Tibial nerve (tissue), 4 donors: Measurements from ENCODE around the gene CNTLN. TPM values are rescaled to one million over a fixed set of nuclear protein-coding genes. Genes with fewer than 3 reads are reported as not detected.
"Not testable (repeated sequence)": the region's sequence is repeated elsewhere in the genome, so short reads cannot be mapped to it uniquely, and the experiment has no call there.

Experiments used
- DNase-seq, 2 donors: peaks; one replicate each; pipeline ENCODE4 v3.0.0-alpha.2; 2019; ENCODE audit warnings: low spot score in 2 of 2
- H3K27ac ChIP-seq, 4 donors: fragments of 200-600 bp; sonication (generic) in 3 of 4; one replicate each; pipeline ENCODE4 v1.5.1; 2017 to 2019; ENCODE audit warnings: mild to moderate bottlenecking in 1 of 4
- H3K27me3 ChIP-seq, 2 donors: fragments of 200-600 bp; sonication (generic) in 1 of 2; one replicate each; pipeline versions ENCODE4 v1.5.1 to v1.6.0; 2017 to 2019
- H3K36me3 ChIP-seq, 3 donors: fragments of 200-600 bp; sonication (generic); one replicate each; pipeline ENCODE4 v1.5.1; 2018 to 2019
- H3K4me1 ChIP-seq, 4 donors: fragments of 200-600 bp; sonication (generic) in 3 of 4; one replicate each; pipeline ENCODE4 v1.5.1; 2017 to 2019
- H3K4me3 ChIP-seq, 4 donors: fragments of 200-600 bp; sonication (generic) in 3 of 4; one replicate each; pipeline ENCODE4 v1.5.1; 2017 to 2019; ENCODE audit warnings: mild to moderate bottlenecking in 1 of 4, moderate library complexity in 1 of 4
- H3K9me3 ChIP-seq, 4 donors: fragments of 200-600 bp; sonication (generic) in 3 of 4; one replicate each; pipeline ENCODE4 v1.5.1; 2017 to 2019
- EP300 ChIP-seq, 2 donors: sonication (generic); formaldehyde crosslinking; IDR thresholded peaks; one replicate each; pipeline ENCODE4 v1.6.1; 2017; ENCODE audit warnings: antibody characterized with exemption in 2 of 2, mild to moderate bottlenecking in 1 of 2
- POLR2A ChIP-seq, 2 donors: fragments of 450-650 bp; IDR thresholded peaks; one replicate each; pipeline ENCODE4 v1.6.1; 2017; ENCODE audit warnings: antibody characterized with exemption in 2 of 2, mild to moderate bottlenecking in 2 of 2, moderate library complexity in 2 of 2
- WGBS, 2 donors: methylation state at CpG; one replicate each; pipeline ENCODE4 v1.1.5; 2018; 5-methylcytosine and 5-hydroxymethylcytosine counted together
- total RNA-seq, 4 donors: library from RNA; depleted of rRNA; stranded (reverse); fragments of >200 nt; gene quantifications; one replicate each; pipeline ENCODE4 v1.1.0, GENCODE V29; 2016
- TF ChIP-seq, protein P1 (sequence below), 5 experiments: fragments of 200-600 bp in 3 of 5; fragments of 450-650 bp in 2 of 5; sonication (generic) in 3 of 5; IDR thresholded peaks; one replicate each; pipeline ENCODE4 v1.5.1; 2016 to 2019; ENCODE audit warnings: antibody characterized with exemption in 5 of 5, mild to moderate bottlenecking in 3 of 5, moderate library complexity in 2 of 5

CNTLN gene
- total RNA-seq, 4 donors from 2014 or later: 29.7 to 38.1 (median 34.0) TPM

DNA sequence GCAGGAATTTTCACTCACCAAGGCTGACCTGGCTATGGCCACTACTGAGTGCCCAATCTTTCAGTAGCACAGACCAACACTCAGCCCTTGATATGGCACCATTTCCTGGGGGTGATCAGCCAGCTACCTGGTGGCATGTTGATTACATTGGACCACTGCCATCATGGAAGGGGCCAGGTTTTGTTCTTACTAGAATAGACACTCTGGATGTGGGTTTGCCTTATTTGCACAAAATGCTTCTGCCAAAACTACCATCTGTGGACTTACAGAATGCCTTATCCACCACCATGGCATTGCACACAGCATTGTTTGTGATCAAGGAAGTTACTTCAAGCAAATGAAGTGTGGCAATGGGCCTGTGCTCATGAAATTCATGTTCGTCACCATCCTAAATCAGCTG lies 374.3 kb downstream of the CNTLN start:
- H3K27ac ChIP-seq: no peak overlapping the region
- DNase-seq: no peak
- no peaks in the 10 kb centered on the region for H3K27me3 ChIP-seq
- no peaks in the 10 kb centered on the region for H3K36me3 ChIP-seq
- peaks cover 0 to 16% (median 4%) of the 10 kb centered on the region in 4 donors for H3K9me3 ChIP-seq
- no peaks in the 10 kb centered on the region for H3K4me1 ChIP-seq
- WGBS, 2 donors: 90 to 95% methylated on average over 1 of the region's 1 CpG
- H3K4me3 ChIP-seq: no peak overlapping the region
- TF ChIP-seq, protein P1, sequence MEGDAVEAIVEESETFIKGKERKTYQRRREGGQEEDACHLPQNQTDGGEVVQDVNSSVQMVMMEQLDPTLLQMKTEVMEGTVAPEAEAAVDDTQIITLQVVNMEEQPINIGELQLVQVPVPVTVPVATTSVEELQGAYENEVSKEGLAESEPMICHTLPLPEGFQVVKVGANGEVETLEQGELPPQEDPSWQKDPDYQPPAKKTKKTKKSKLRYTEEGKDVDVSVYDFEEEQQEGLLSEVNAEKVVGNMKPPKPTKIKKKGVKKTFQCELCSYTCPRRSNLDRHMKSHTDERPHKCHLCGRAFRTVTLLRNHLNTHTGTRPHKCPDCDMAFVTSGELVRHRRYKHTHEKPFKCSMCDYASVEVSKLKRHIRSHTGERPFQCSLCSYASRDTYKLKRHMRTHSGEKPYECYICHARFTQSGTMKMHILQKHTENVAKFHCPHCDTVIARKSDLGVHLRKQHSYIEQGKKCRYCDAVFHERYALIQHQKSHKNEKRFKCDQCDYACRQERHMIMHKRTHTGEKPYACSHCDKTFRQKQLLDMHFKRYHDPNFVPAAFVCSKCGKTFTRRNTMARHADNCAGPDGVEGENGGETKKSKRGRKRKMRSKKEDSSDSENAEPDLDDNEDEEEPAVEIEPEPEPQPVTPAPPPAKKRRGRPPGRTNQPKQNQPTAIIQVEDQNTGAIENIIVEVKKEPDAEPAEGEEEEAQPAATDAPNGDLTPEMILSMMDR (IDR thresholded peaks at IDR 0.05): no peak
- TF ChIP-seq EP300 (IDR thresholded peaks at IDR 0.05) (no peak), POLR2A (IDR thresholded peaks at IDR 0.05) (no peak)

- Histone ChIP-seq H3K4me3 (no peak overlapping the region), H3K9me3 (peaks cover 0 to 10% (median 3%) of the 10 kb centered on the region in 4 donors), H3K27ac (no peak overlapping the region), H3K4me1 (no peaks in the 10 kb centered on the region), H3K27me3 (no peaks in the 10 kb centered on the region), H3K36me3 (no peaks in the 10 kb centered on the region)
- 100% methylated on average over 1 of the region's 1 CpG for WGBS, 2 donors
- DNase-seq: no peak
- TF ChIP-seq, protein P1 (IDR thresholded peaks at IDR 0.05): no peak
- TF ChIP-seq EP300 (IDR thresholded peaks at IDR 0.05): no peak
- TF ChIP-seq POLR2A (IDR thresholded peaks at IDR 0.05): no peak
These were observed 374.9 kb downstream of the CNTLN start for GRCh38 chr9:17509701-17510100.

DNA sequence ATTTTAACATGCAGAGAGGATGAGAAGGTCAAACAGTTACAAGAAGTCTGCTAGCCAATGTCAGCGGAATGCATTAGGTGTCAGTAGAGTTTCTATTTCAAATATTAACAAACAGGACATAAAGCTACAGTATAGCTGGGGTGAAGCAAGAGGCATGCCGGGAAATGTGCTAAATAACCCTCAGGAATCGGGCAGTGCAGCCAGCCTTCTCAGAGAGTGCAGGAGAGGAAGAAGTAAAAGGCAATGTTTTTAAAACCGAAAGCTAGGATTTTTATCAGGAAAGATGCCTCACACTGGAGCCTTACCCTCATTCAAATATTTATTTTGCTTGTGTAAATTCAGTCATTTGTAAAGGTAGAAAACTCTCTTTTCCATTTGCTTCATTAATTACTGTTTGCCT lies 384.9 kb downstream of the CNTLN start:
- H3K4me3 ChIP-seq: no peak overlapping the region
- no peaks in the 10 kb centered on the region for H3K9me3 ChIP-seq
- no peak for DNase-seq
- peaks cover 0 to 6% (median 0%) of the 10 kb centered on the region in 4 donors for H3K4me1 ChIP-seq
- TF ChIP-seq, protein P1 (IDR thresholded peaks at IDR 0.05): no peak
- TF ChIP-seq EP300 (IDR thresholded peaks at IDR 0.05) (no peak), POLR2A (IDR thresholded peaks at IDR 0.05) (no peak)
- no peaks in the 10 kb centered on the region for H3K36me3 ChIP-seq
- no peak overlapping the region for H3K27ac ChIP-seq
- no peaks in the 10 kb centered on the region for H3K27me3 ChIP-seq
- WGBS, 2 donors: 23 to 25% methylated on average over 4 of the region's 4 CpGs

- Histone ChIP-seq H3K4me3 (no peak overlapping the region), H3K27me3 (no peaks in the 10 kb centered on the region), H3K36me3 (no peaks in the 10 kb centered on the region), H3K9me3 (no peaks in the 10 kb centered on the region), H3K4me1 (peaks cover 0 to 6% (median 0%) of the 10 kb centered on the region in 4 donors), H3K27ac (no peak overlapping the region)
- TF ChIP-seq EP300 (IDR thresholded peaks at IDR 0.05): no peak
- TF ChIP-seq, protein P1 (IDR thresholded peaks at IDR 0.05): no peak
- TF ChIP-seq POLR2A (IDR thresholded peaks at IDR 0.05): no peak
- no peak for DNase-seq
- WGBS, 2 donors: 75 to 76% methylated on average over 5 of the region's 5 CpGs
These were observed 385.6 kb downstream of the CNTLN start for GRCh38 chr9:17520268-17521064.

DNA sequence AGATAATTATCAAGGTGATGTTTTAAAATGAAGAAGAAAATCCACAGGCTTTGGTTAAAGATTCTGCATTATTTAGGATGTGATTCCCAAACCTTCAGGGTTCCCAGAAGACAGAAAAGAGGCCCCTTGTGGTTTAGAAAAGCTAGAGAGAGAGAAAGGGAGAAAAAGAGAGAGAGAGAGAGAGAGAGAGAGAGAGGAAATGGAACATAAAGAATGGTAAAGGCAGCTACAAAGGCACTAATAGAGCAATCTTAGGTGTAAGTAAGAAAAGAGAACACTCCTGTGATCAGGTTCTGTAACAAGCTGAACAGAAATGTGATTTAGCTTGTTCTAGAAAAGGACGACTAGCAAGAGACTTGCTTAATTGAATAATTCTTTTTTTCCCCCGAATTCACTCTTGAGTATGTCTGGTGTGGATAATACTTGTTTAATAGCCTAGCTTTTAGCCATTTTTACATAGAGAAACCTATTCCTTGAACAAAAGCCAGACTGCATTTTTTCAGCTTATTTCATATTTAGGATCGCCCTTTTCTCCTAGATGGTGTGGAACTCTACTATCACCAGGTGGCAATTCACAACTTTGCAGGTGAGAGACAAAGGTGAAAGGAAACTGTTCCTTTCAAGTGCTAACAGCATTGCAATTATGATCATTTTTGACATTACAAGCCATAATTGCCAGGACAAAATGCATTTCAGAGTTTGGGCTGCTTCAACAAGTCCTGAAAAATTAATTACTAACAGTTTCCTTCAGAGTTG lies 386.4 kb downstream of the CNTLN start:
- H3K4me3 ChIP-seq: no peak overlapping the region

DNA sequence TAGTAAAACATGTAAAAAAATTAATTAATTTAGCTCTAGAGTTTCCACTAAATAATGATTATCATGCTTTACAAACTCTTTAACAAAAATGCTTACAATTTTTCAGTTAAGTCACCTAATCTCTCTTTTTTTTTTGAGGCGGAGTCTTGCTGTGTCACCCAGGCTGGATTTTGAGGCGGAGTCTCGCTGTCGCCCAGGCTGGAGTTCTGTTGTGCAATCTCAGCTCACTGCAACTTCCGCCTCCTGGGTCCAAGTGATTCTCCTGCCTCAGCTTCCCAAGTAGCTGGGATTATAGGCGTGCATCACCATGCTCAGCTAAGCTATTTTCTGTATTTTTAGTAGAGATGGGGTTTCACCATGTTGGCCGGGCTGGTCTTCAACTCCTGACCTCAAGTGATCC lies 391.9 kb downstream of the CNTLN start:
- H3K27me3 ChIP-seq, DNase-seq, H3K9me3 ChIP-seq, H3K4me3 ChIP-seq, H3K36me3 ChIP-seq, H3K27ac ChIP-seq, H3K4me1 ChIP-seq: not testable (repeated sequence)
- 89 to 91% methylated on average over 7 of the region's 7 CpGs for WGBS, 2 donors

More for the DNA sequence above, 386.4 kb downstream of the CNTLN start:
- H3K27me3 ChIP-seq: no peaks in the 10 kb centered on the region
- H3K27ac ChIP-seq: no peak overlapping the region
- DNase-seq: no peak
- TF ChIP-seq, protein P1 (IDR thresholded peaks at IDR 0.05): no peak
- TF ChIP-seq POLR2A (IDR thresholded peaks at IDR 0.05): no peak
- TF ChIP-seq EP300 (IDR thresholded peaks at IDR 0.05): no peak
- H3K4me1 ChIP-seq: peaks cover 0 to 6% (median 0%) of the 10 kb centered on the region in 4 donors
- no peaks in the 10 kb centered on the region for H3K9me3 ChIP-seq
- WGBS, 2 donors: 79 to 87% methylated on average over 3 of the region's 3 CpGs
- H3K36me3 ChIP-seq: no peaks in the 10 kb centered on the region
